ENCODE measurements around the gene TICAM1. TPM values are rescaled to one million over a fixed set of nuclear protein-coding genes. Genes with fewer than 3 reads are reported as not detected.
A peak's percentile ranks its signal among the peaks of the same experiment; 100 is the strongest.
"Not testable (repeated sequence)": the region's sequence is repeated elsewhere in the genome, so short reads cannot be mapped to it uniquely, and the experiment has no call there.

TICAM1 gene
- total and polyA plus RNA-seq, 2 donors from 2014 or later = 9.9 to 23.0 TPM

- peaks cover 0 to 6% (median 0%) of the 10 kb centered on the region in 3 donors for H3K4me1 ChIP-seq (ENCODE audit: control insufficient read depth in 2 of 3, insufficient read depth in 2 of 3, low read depth in 1 of 3, low read length in 3 of 3)
- DNase-seq (no peak), FAIRE-seq (no peak)
- no peak overlapping the region for H3K4me3 ChIP-seq (ENCODE audit: low read length in 3 of 3)
- no peaks in the 10 kb centered on the region for H3K36me3 ChIP-seq (ENCODE audit: control insufficient read depth in 2 of 3, insufficient read depth in 3 of 3, low read length in 3 of 3)
- H3K9me3 ChIP-seq (ENCODE audit: control insufficient read depth in 2 of 3, insufficient read depth in 1 of 3, low read length in 3 of 3) = no peaks in the 10 kb centered on the region
- no peaks in the 10 kb centered on the region for H3K27me3 ChIP-seq (ENCODE audit: control insufficient read depth, insufficient read depth, low read length)
- TF ChIP-seq, protein P1, sequence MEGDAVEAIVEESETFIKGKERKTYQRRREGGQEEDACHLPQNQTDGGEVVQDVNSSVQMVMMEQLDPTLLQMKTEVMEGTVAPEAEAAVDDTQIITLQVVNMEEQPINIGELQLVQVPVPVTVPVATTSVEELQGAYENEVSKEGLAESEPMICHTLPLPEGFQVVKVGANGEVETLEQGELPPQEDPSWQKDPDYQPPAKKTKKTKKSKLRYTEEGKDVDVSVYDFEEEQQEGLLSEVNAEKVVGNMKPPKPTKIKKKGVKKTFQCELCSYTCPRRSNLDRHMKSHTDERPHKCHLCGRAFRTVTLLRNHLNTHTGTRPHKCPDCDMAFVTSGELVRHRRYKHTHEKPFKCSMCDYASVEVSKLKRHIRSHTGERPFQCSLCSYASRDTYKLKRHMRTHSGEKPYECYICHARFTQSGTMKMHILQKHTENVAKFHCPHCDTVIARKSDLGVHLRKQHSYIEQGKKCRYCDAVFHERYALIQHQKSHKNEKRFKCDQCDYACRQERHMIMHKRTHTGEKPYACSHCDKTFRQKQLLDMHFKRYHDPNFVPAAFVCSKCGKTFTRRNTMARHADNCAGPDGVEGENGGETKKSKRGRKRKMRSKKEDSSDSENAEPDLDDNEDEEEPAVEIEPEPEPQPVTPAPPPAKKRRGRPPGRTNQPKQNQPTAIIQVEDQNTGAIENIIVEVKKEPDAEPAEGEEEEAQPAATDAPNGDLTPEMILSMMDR (IDR thresholded peaks at IDR 0.05; ENCODE audit: borderline replicate concordance, extremely low read depth, insufficient read depth) = no peak
- intact Hi-C loops (cut with DNase I) = no loop called here
- H3K27ac ChIP-seq (ENCODE audit: low read depth in 2 of 2, low read length in 2 of 2) = no peak overlapping the region
- H3K9ac ChIP-seq (ENCODE audit: low read length in 3 of 3) = no peak overlapping the region
These were observed 15.9 kb upstream of the TICAM1 start for GRCh38 chr19:4847190-4847973.

DNA sequence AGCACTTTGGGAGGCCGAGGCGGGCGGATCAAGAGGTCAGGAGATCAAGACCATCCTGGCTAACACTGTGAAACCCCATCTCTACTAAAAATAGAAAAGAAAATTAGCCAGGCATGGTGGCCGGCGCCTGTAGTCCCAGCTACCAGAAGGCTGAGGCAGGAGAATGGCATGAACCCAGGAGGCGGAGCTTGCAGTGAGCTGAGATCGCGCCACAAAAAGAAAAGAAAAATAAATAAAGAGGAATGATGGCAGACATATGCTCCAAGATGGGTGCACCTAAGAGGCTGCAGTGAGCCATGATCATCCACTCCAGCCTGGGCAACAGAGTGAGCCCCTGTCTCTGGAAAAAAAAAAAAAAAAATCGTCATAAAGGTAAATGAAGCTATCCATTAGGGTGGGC is 14.5 kb upstream of the TICAM1 start:
- H3K9ac ChIP-seq (ENCODE audit: low read length in 3 of 3); H3K36me3 ChIP-seq (ENCODE audit: control insufficient read depth in 2 of 3, insufficient read depth in 3 of 3, low read length in 3 of 3); DNase-seq; H3K27ac ChIP-seq (ENCODE audit: low read depth in 2 of 2, low read length in 2 of 2); intact Hi-C loops (cut with DNase I); H3K4me1 ChIP-seq (ENCODE audit: control insufficient read depth in 2 of 3, insufficient read depth in 2 of 3, low read depth in 1 of 3, low read length in 3 of 3); FAIRE-seq; H3K9me3 ChIP-seq (ENCODE audit: control insufficient read depth in 2 of 3, insufficient read depth in 1 of 3, low read length in 3 of 3); H3K27me3 ChIP-seq (ENCODE audit: control insufficient read depth, insufficient read depth, low read length); H3K4me3 ChIP-seq (ENCODE audit: low read length in 3 of 3): not testable (repeated sequence)

- intact Hi-C loops (cut with DNase I) = no loop called here
- Histone ChIP-seq H3K9ac (ENCODE audit: low read length in 3 of 3) (no peak overlapping the region), H3K27me3 (ENCODE audit: control insufficient read depth, insufficient read depth, low read length) (no peaks in the 10 kb centered on the region), H3K4me1 (ENCODE audit: control insufficient read depth in 2 of 3, insufficient read depth in 2 of 3, low read depth in 1 of 3, low read length in 3 of 3) (no peaks in the 10 kb centered on the region), H3K27ac (ENCODE audit: low read depth in 2 of 2, low read length in 2 of 2) (peak overlapping the region in 1 of 2 donors; percentile 47), H3K4me3 (ENCODE audit: low read length in 3 of 3) (no peak overlapping the region), H3K9me3 (ENCODE audit: control insufficient read depth in 2 of 3, insufficient read depth in 1 of 3, low read length in 3 of 3) (no peaks in the 10 kb centered on the region), H3K36me3 (ENCODE audit: control insufficient read depth in 2 of 3, insufficient read depth in 3 of 3, low read length in 3 of 3) (no peaks in the 10 kb centered on the region)
- FAIRE-seq (no peak), DNase-seq (peak in 3 of 5 donors; percentile 39 to 91 (median 52))
- TF ChIP-seq, protein P1 (IDR thresholded peaks at IDR 0.05; ENCODE audit: borderline replicate concordance, extremely low read depth, insufficient read depth) = no peak
These were observed 13.1 kb upstream of the TICAM1 start for GRCh38 chr19:4844348-4845179.

DNA sequence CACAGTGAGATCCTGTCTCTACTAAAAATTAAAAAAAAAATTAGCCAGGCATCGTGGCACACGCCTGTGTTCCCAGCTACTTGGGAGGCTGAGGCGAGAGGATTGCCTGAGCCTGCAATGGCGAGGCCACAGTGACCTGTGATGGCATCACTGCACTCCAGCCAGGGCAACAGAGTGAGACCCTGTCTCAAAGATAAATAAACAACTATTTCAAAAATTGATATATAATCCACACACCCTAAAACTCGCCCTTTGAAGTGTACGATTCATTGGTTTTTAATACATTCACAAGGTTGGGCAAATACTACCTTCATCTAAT is 12.1 kb upstream of the TICAM1 start:
- Histone ChIP-seq H3K27me3 (ENCODE audit: control insufficient read depth, insufficient read depth, low read length) (no peaks in the 10 kb centered on the region), H3K36me3 (ENCODE audit: control insufficient read depth in 2 of 3, insufficient read depth in 3 of 3, low read length in 3 of 3) (no peaks in the 10 kb centered on the region), H3K27ac (ENCODE audit: low read depth in 2 of 2, low read length in 2 of 2) (no peak overlapping the region), H3K9ac (ENCODE audit: low read length in 3 of 3) (no peak overlapping the region), H3K9me3 (ENCODE audit: control insufficient read depth in 2 of 3, insufficient read depth in 1 of 3, low read length in 3 of 3) (no peaks in the 10 kb centered on the region), H3K4me1 (ENCODE audit: control insufficient read depth in 2 of 3, insufficient read depth in 2 of 3, low read depth in 1 of 3, low read length in 3 of 3) (no peaks in the 10 kb centered on the region), H3K4me3 (ENCODE audit: low read length in 3 of 3) (no peak overlapping the region)
- no peak for DNase-seq
- no peak for FAIRE-seq
- TF ChIP-seq, protein P1 (IDR thresholded peaks at IDR 0.05; ENCODE audit: borderline replicate concordance, extremely low read depth, insufficient read depth) = no peak
- intact Hi-C loops (cut with DNase I) = no loop called here
